ENCODE data around the gene MRPL49.

MRPL49 gene

DNA sequence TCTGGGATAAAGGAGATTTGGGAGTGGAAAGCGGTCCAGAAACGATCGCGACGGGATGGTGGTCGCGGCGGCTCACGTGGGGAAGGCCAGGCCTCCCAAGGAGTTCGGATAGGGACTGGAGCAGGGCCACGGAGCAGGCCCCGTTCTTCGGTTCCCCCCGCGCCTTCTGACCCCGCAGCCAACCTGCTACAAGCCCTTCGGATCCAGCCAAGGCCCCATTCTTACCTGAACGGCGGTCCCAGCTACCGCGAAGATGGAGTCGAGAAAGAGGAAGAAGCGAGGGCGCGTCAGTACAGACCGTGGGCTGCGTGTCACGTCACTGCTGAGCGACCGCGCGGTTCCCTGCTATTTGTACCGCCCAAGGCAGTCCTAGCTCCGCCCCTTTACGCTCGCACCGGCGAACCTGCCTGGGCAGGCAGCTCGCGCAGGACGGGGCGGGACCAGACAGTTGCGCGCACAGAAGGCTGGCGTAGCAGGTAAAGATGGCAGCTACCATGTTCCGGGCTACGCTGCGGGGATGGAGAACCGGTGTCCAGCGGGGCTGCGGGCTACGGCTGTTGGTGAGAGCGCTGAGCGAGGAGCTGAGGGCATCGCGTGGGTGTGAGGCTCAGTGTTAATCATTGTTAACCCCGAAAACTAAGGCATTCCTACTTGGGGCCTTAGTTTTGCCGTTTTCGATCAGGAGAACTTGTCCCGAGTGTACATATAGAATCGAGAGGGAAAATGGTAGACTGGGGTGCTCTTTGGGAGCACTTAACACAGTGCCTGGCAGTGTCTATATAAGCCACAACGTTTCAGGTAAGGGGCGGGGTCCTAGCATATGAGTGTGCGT lies at the start of gene MRPL49, which contains the start of gene FAU:
Gene MRPL49, plus strand, starts transcription at position 457 of the 832 bp plus-strand sequence. Its CDS starts 26 bp downstream, at position 483.
Gene FAU, minus strand, starts transcription at position 270 of the 832 bp plus-strand sequence. CDS start 321 bp downstream, outside the sequence.
- DNase-seq, result peak; percentile 98

DNA sequence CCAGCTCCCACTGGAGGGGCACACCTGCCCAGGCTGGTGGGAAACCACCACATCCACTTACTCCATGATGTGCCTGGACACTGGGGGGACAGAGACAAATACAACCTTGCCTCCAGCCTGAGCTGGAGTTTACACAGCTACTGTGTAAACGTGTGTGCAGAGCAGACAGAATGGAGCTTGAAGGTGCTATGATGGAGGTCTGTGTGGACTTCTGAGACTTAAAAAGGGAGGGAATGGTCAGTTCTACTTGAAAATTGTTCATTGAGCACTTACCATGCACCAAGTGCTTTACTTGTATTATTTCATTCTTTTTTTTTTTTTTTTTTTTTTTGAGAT lies 49.5 kb upstream of the MRPL49 start:
- no peak for DNase-seq

DNA sequence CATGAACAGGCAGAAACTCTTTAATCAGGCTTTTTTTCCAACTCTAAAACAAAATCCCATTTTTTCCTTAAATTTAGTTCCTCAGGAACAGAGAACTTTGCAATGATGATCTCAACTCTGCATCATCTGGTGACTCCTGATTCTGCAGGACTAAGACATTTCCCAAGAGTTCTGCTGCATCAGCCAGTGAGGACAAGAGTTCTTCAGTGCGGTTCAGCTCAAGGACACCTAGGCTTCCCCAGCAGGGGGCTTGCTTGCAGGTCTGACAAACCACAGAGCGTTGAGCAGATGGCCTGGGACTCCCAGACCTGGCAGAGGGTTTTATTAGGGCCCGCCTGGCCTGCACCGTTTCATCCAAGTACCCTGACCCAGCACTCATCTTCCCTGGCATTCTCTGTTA lies 44.7 kb upstream of the MRPL49 start:
- DNase-seq, result no peak

DNA sequence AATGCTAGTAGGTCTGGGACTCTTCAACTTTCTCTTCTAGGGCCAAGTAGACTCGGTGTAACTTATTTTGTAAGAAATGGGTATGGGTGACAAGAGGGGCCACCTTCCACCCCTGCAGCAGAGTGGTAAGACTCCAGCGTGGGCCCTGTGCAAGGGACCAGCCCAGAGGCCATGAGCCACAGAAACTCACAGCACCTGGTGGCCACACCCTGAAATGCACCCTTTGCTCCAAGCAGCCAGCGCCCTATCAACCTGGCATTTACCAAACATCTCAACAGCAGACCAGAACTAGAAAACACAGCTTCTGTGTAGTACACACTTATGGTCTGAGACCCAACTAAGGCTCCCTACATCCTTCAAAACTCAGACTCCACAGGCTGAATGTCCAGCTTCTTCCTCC lies 44.0 kb upstream of the MRPL49 start:
- peak; percentile 25 for DNase-seq

DNA sequence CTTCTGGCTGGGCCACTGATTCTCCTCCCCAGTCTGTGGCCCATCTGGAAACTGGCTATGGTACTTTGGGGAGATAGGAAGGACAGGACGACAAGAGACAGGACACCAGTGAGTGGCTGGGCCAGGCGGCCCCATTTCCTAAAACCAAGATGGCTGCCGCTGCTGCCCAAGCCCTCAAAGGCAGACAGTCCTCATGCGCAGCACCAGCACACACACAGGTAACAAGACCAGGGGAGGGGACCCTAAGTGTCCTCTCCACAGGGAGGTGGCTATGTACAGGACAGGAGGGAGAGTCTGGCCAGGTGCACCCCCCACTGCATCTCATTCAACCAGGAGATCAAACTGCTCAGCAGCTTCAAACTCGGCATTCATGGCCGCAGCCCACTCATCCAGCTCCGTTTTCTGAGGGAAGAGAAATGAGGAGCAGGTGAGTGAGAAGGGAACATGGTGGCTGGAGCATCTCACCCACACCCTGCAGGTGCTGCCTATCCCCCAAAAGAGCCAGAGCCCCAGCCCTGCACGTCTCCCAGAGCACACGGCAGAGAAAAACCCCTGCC lies 43.3 kb upstream of the MRPL49 start:
- no peak for DNase-seq

DNA sequence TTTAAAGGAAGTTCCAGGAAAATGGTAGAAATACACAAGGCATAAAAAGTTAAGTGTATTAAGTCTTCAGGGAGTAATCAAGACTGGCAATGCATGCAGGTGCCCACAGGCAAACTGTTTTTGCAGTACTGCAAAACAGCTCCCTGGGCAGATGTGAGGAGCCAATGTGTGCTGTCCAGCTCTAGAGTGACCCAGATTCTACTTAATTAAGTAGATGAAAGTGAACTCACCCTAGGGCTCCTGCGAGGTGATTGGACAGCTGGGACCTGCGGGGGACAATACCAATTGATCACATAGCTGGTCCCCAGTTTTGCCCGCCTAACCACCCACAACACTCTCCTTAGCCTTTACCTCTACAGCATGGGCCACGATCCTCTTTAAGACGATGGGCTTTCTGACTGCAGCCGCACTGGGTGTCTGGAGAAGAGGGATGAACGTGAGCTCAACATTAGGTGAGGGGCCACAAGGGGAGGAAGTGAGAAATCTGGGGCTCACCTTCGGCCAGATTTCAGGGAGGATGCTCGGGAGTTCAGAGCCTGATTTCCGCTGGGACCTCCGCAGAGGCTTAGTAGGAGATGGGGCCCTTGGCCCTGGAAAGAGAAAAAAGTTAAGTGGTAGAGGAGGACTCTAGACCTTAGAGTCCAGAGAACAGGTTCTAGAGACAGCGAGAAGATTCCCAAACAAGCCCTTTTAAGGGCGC lies 38.8 kb upstream of the MRPL49 start:
- DNase-seq, result no peak

DNA sequence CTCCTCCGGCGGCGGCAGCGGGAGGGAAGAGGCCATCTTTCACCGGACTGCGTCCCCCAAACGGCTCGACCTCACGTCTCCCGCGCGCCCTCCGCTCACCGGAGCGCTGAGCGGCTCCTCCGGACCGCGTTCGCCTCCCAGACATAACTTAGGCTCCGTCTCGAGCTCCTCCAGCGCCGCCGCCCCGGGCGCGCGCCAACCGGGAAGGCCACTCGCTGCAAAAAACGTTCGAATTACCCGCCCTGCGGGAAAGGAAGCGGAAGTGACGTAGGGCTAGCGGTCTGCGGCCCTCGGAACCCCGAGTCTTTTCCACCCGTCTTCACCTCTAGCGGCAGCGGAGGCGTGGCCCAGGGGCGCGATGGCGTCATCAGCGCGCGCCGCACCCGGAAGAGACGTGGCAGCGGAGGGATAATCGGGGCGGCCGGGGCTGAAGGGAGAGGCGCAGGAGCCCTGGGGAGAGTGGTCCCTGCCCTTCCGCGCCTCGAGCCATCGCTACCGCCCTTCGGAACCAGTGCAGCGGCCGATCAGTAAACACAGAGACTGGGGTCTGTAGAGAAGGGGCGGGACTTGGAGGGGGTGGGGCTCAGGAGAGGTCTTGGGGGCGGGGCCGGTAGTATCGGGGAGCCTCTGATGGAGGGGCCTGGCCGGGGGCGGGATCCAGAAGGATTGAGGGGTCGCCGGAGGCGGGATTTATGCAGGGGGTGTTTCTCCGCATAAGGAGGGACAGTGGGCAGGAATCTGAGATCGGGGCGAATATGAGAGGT lies 38.1 kb upstream of the MRPL49 start, which contains the start of the genes CDCA5 and ZFPL1:
Gene CDCA5, minus strand, starts transcription at position 207 of the 764 bp plus-strand sequence. Its CDS starts 62 bp downstream, at position 145.
Gene ZFPL1, plus strand, starts transcription at position 389 of the 764 bp plus-strand sequence. CDS start 477 bp downstream, outside the sequence.
- peak; percentile 93 for DNase-seq

DNA sequence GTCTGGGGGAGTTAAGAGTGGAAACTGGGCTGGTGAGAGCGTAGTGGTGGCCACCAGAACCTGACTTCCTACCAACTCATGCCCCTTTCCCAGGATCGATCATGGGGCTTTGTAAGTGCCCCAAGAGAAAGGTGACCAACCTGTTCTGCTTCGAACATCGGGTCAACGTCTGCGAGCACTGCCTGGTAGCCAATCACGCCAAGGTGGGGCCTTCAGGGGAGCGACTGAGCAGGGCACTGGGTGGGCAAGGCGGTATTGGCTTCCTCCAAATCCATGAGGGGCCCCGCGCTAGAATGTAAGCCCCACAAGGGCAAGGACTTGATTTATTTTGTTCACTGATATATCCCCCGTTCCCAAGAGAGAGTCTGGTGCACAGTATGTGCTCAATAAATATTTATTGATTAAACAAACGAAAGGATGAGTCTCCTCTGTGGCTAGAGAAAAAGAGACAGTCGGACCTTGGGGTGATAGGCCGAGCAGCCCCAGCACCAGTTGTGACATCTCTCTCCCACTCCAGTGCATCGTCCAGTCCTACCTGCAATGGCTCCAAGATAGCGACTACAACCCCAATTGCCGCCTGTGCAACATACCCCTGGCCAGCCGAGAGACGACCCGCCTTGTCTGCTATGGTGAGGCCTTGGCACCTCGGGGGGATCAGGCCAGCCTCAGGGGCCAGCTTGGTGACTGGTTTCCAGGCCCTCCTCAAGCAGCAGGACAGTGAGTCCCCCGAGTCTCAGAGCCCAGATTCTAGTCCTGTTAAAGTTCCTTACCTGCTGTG lies 37.3 kb upstream of the MRPL49 start:
- DNase-seq, result no peak

DNA sequence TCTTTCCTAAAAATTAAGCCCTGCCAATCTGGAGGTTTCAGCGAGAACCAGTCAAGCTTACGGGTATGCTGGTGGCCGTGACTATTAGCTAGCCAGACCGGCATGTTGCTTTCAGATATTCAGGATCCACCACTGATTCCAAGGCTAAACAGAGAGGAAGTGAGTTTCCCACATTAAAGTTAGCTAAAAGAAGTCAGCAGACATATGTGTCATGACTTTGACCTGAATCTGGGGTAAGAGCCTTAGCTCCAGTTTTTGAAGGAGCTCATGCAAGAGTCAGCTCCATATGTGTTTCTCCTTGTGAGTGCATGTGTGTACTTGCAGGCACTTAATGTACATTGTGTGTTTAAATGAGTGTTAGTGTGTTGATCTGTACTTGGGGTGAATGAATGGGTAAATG lies 36.7 kb upstream of the MRPL49 start:
- DNase-seq, result no peak

DNA sequence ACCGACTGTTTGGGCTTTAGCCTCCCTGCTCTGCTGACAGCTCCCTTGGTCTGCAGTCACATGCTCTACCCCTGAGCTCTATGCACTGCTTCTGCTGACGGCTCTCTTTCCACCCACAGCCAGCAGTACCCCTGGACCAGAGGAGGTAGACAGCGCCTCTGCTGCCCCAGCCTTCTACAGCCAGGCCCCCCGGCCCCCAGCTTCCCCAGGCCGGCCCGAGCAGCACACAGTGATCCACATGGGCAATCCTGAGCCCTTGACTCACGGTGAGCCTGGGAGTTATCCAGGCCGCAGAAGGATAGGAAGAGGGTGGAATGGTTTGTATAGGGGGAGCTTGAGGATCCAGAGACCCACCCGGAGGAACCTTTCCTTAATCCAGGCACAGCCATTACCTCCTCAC lies 35.3 kb upstream of the MRPL49 start:
- no peak for DNase-seq

DNA sequence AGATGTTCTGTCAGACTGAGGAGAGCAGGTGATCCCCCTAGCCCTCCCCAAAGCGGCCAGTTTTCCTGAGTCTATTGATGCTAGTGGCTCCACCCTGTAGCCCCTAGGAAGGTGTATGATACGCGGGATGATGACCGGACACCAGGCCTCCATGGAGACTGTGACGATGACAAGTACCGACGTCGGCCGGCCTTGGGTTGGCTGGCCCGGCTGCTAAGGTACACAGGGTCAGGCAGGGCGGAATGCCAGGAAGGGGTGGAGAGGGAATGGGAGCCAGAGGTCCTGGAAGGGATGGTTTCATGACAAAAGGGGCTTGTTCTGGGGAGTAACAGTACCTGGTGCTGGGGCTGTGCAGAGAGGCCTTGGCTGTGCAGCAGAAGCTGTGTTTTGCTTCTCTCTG lies 34.9 kb upstream of the MRPL49 start:
- DNase-seq, result no peak

DNA sequence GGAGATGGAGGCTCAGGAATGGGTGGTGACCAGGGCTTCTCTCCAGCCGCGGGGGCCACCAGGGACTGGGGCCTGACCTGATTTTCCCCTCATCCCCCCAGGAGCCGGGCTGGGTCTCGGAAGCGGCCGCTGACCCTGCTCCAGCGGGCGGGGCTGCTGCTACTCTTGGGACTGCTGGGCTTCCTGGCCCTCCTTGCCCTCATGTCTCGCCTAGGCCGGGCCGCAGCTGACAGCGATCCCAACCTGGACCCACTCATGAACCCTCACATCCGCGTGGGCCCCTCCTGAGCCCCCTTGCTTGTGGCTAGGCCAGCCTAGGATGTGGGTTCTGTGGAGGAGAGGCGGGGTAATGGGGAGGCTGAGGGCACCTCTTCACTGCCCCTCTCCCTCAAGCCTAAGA lies 34.3 kb upstream of the MRPL49 start:
- no peak for DNase-seq

DNA sequence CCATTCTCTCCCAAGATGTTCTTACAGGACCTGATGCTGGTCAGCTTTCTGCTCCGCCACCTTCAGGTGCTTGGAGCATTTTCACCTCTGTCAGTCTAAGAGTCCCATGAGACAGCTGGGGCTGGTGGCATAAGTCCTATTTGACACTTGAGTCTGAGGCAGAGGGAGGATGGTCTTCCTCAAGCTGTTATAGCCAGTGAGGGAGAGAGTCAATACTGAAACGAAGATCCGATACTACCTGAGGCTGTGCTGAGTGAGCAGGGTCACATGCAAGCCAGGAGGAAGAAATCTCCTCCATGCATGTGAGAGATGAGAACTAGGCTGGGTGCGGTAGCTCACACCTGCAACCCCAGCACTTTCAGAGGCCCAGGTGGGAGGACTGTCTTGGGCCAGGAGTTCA lies 32.5 kb upstream of the MRPL49 start:
- no peak for DNase-seq

DNA sequence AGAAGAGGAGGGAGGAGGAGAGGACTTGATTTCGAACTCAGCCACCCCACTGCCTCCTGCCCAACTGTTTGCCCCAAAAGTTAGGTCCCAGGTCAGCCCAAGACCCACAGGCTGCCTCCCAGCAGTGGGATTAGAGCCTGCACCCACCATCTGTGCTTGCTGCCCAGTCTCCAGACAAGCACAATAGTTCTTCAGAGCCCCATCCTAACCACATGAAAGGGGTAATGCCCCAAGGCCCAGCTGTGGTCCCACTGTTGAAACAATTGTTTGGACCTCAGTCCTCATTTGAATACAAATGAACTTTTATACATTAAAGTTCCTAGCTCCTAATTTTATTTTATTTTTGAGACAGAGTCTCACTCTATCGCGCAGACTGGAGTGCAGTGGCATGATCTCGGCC lies 31.5 kb upstream of the MRPL49 start:
- no peak for DNase-seq

DNA sequence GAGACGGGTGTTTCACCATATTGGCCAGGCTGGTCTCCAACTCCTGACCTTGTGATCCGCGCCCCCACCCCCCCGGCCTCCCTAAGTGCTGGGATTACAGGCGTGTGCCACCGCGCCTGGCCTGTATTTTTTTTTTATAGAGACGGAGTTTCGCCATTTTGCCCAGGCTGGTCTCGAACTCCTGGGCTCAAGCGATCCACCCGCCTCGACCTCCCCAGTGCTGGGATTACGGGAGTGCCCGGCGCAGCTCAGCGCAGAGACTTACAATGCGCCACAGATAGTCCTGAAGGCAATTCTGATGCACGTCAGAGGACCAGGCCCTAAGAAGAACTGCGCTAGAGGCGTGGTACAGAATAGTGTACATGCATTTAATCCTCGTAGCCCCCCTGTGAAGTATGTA lies 26.7 kb upstream of the MRPL49 start:
- no peak for DNase-seq

DNA sequence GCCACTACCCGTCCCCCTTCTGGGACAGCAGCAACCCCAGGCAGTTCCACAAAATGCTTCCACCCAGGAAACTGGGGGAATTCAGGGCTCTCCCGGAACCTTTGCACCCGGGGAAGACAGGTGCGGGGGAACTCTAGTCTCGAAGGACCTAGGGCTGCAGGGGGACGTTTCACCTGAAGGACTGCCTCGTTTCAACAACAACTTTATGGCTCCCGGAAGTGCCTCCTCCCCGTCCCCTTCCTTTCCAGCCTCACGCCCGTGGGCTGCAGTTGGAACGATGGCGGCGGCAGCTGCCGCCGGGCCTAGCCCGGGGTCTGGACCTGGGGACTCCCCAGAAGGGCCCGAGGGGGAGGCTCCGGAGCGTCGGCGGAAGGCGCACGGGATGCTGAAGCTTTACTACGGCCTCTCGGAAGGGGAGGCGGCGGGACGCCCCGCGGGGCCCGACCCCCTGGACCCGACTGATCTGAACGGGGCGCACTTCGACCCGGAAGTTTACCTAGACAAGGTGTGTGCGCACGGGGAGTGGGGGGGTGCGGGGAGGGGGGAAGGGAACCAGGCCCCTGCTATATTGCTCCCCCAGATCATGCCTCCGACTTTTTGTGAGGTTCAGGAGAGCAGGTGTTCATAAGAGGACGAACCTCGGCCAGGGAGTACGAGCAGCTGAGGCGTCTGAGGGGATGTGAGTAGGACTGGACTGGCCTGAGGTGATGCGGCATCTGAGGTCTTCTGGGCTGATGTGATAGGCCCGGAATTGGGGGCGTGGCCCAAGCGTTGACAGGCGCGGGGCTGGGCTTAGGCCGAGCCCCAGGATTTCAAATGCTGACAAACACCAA lies 25.9 kb upstream of the MRPL49 start, which contains the start of gene VPS51:
Gene VPS51, plus strand, starts transcription at position 241 of the 833 bp plus-strand sequence. Its CDS starts 37 bp downstream, at position 278.
- DNase-seq, result peak; percentile 68

DNA sequence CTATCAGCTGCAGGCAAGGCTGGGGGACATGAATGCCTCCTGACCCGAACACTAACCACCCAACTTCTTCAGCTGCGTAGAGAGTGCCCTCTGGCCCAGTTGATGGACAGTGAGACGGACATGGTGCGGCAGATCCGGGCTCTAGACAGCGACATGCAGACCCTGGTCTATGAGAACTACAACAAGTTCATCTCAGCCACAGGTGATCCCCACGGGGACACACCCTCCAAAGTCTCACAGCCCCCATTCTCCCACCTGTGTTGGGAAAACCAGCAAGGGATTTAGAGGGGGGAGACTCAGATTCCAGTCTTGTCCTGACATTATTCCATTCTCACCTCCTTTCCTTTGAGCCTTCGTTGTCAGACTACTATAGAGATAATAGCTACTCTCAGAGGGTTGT lies 25.2 kb upstream of the MRPL49 start:
- no peak for DNase-seq

DNA sequence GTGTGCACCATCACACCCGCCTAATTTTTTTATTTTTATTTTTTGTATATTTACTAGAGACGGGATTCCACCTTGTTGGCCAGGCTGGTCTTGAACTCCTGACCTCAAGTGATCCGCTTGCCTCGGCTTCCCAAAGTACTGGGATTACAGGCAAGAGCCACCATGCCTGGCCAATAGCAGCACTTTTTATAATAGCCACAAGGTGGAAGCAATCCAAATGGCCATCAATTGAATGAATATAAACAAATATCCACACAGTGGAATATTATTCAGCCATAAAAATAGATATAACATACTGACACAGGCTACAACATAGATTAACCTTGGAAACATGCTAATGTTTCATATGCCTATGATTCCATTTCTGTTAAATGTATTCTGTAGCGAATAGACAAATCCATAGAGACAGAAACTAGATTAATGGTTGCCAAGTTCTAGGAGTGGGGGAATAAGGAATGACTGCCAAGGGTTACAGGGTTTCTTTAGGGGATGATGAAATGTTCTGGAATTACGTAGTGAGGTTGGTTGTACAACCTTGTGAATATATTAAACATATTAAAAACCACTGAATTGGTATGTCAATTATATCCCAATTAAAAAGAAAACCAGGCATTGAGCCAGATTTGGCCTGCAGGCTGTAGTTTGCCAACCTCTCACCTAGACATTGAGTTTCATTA lies 21.3 kb upstream of the MRPL49 start:
- no peak for DNase-seq

DNA sequence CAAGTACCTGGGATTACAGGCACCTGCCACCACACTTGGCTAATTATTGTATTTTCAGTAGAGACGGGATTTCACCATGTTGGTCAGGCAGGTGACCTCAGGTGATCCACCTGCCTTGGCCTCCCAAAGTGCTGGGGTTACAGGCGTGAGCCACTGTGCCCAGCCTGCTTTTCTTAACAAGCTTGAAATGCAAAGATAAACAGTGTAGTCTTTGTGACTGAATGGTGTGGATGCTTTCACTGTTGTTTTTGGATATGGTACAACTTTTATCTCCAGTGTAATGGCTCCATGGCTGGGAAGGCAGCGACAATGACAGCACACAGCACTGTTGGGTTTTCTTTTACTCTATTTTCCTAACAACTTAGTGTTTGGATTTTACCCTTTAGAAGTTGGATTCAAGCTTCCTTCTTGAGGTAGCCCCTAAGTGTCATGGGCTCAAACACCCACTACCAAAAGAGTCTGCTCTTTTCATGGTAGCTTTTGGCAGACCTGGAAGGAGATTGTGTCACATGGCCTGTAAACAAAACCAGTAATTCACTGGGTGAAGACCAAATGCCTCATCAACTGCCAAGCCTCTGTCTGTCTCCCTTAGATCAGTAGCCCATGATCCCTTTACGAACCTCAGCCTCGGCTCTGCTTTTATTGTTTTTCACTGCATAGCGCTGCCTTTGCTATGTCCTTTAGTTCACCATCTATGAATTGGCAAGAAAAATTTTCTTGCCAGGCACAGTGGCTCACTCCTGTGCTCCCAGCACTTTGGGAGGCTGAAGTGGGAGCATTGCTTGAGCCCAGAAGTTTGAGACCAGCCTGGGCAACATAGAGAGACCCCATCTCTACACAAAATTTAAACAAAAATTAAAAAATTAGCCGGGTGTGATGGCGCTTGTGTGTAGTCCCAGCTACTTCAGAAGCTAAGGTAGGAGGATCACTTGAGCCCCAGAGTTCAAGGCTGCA lies 19.7 kb upstream of the MRPL49 start:
- no peak for DNase-seq

Data from NCI-H1048 (cell line).